GM19043 (cell line): ENCODE data around the gene ARL6IP5.

Experiments used
- ATAC-seq: cut with Tn5 transposase; IDR thresholded peaks from one replicate; pipeline ENCODE4 v1.9.1; 2021; ENCODE audit warnings: low read depth; ENCODE audit not compliant: unreplicated experiment

ARL6IP5 gene

GRCh38 chr3:69116162-69116561 is 31.4 kb downstream of the ARL6IP5 start:
- ATAC-seq = no peak

DNA sequence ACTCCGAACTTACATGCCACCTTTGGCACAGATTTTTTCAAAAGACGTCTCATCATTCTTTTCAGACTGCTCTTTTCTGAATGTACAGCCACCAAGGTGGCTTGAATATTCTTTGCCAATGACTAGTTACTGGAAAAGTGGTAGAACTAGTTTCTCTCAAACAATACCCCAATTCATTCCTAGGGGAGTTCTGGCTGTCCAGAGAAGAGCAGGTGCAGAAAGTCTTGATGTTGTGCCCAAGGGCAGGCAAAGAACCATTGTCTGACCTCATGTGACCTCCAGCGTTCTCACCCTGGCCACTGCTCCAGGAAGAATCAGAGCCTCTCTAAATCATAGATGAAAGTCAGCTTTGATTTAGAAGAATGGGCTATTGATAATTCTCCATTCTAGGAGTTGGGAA is 32.2 kb downstream of the ARL6IP5 start:
- ATAC-seq = no peak

- ATAC-seq = no peak
Measured at GRCh38 chr3:69118555-69118954, 33.8 kb downstream of the ARL6IP5 start.

DNA sequence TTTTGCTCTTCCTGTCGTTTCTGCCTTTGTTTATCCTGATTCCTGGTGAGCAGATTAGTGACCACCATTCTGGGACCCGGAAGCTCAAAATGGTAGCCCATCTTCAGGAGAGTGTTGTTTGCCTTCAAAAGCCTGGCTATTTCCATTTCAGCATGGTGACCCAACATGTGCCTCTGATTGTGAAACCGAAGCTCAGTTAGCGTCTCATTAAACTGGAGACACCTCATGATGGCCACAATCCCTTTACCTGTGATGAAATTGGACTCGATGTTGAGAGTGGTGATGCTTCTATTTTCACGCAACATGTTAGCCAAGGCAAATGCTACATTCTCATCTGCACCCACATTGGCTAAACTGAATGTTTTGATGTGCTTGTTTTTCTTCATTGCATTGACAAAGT is 34.4 kb downstream of the ARL6IP5 start:
- no peak for ATAC-seq

- no peak for ATAC-seq
Measured at GRCh38 chr3:69119681-69120080, 34.9 kb downstream of the ARL6IP5 start.

- peak; percentile 72 for ATAC-seq
Measured at GRCh38 chr3:69120879-69121464, 36.2 kb downstream of the ARL6IP5 start.

DNA sequence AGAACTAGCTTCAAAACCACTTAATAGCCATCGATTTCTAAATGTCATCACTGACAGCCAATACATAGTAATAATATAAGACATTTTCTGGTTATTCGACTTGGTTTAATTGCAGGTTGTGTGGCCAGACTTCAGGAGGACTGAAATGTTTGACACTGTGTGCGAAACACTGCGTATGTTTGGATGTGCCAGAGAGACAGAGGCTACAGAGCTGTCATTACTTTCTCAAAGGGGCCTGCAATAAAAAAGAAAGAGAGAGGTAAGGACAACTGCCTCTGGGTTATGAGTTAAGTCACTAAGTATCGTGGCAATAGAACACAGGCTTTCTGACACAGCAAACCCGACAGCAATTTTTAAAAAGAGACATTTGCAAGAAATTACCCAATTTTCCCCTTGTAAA is 36.8 kb downstream of the ARL6IP5 start:
- no peak for ATAC-seq

GRCh38 chr3:69121950-69122349 is 37.2 kb downstream of the ARL6IP5 start:
- ATAC-seq = no peak

DNA sequence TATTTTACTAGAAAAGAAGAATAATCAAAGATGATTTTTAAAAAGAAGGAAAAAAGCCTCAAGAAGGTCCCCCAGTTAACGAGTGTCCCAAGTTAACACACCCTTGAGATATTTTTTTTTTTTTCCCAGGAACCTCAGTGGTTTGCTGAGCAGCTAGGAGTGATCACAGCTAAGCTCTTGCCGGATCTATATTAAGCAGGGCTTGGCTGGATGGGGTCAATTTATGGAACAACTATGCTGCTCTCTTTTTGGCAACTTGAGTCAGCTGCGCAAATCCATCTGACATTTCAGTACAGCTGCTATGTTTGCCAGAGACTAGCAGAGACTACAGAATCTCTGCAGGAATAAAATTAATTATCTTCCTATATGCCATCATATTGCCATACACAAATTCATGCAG is 37.7 kb downstream of the ARL6IP5 start, which contains the start of gene LMOD3:
Gene LMOD3, minus strand, starts transcription at position 193 of the 400 bp plus-strand sequence. CDS start 209 bp downstream, outside the sequence.
- no peak for ATAC-seq

DNA sequence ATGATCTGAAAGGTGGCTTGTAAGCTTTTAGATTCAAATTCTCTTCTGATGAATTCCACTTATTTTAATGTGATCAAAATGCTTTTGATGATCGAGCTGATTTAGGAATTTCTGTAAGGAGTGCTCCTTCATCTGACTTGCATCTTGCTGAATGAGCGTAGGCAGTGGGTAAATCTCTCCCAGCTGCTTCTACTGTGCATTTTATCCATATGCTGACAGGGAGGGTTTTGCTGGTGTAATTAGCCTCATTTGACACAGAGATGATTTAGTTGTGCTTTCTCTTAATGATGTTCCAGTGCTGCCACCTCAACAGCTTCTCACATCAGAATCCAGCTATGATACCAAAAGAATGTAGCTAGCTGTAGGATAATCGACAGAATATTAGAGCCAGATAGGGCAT is 41.5 kb downstream of the ARL6IP5 start:
- no peak for ATAC-seq

DNA sequence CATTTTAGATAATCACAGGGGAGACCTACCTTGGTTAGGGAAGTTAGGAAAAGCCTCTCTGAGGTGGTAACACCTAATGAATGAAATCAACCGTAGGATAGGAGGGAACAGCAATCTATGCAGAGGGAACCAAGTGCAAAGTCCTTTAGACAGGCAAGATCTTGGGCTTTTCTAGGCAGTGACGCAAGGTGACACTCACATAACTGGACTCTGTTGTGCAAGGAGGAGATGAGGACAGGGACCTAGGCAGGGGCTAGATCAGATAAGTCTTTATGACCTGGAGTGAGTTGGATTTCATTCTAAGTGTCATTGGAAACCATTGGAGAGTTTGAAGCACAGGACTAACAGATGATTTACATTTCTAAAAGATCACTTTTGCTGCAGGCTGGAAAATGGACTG is 42.3 kb downstream of the ARL6IP5 start:
- ATAC-seq = no peak

- no peak for ATAC-seq
Measured at GRCh38 chr3:69128509-69128908, 43.8 kb downstream of the ARL6IP5 start.

DNA sequence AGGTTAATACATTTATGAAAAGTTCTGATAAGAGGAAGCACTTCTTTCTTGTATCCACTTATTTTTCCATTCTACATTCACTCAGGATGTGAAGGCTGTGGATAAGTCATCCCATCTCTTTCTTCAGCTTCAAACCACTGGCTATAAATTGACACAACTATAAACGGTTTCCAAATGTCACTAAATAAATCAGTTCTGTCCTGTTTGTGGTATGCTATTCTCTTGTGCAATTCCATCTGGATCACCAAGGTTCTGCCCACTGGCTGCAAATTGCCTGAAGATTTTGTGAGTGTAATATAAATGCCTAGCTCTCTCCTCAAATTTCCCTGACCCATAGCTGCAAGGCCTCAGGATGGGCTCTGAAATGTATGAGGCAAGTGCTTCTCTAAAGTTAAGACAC is 44.8 kb downstream of the ARL6IP5 start:
- no peak for ATAC-seq

- ATAC-seq = peak; percentile 74
Measured at GRCh38 chr3:69130689-69131088, 46.0 kb downstream of the ARL6IP5 start.

GRCh38 chr3:69137005-69137404 is 52.3 kb downstream of the ARL6IP5 start:
- no peak for ATAC-seq

GRCh38 chr3:69137412-69137811 is 52.7 kb downstream of the ARL6IP5 start:
- no peak for ATAC-seq

- ATAC-seq = no peak
Measured at GRCh38 chr3:69141313-69141712, 56.6 kb downstream of the ARL6IP5 start.

DNA sequence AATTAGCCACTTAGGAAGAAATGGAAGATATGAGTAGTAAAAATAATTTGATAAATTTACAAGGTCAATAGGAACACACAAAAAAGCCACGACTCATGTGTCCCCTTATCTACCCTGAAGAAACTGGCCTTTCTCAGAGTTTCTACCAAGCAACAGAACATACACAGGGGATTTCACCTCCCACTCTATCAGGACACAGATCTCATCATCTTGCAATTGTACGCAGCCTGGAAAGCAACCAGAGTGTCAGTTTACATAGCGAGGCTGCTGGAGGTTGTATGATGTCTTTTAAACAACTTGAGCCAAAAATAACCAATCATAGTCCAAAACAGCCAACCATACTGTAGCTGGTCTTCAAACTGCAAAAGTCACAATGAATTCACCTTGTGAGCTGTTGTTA is 57.4 kb downstream of the ARL6IP5 start:
- ATAC-seq = no peak

GRCh38 chr3:69142797-69143454 is 58.2 kb downstream of the ARL6IP5 start:
- no peak for ATAC-seq

- no peak for ATAC-seq
Measured at GRCh38 chr3:69143612-69144011, 58.9 kb downstream of the ARL6IP5 start.

- ATAC-seq = no peak
Measured at GRCh38 chr3:69144631-69145245, 60.0 kb downstream of the ARL6IP5 start.

GRCh38 chr3:69145688-69146087 is 61.0 kb downstream of the ARL6IP5 start:
- no peak for ATAC-seq
